HepG2 (cell line): ENCODE data around the gene LAMA5. TPM values are rescaled to one million over a fixed set of nuclear protein-coding genes. Genes with fewer than 3 reads are reported as not detected.

ENCODE experiments used
- BCL6 ChIP-seq: IDR thresholded peaks from 2 replicates; pipeline ENCODE4 v1.6.1; 2016; ENCODE audit warnings: missing genetic modification reagents, missing compliant biosample characterization
- E2F5 ChIP-seq: sonication (generic); formaldehyde crosslinking; conservative IDR thresholded peaks from 2 replicates; pipeline ENCODE4 v1.4.0; 2020; ENCODE audit warnings: missing genetic modification reagents
- FOSL2 ChIP-seq: sonication (generic); formaldehyde crosslinking; IDR thresholded peaks from 2 replicates; pipeline ENCODE4 v1.4.0; 2020; ENCODE audit warnings: missing genetic modification reagents
- GTF2F1 ChIP-seq: fragments of 150-350 bp; IDR thresholded peaks from 2 replicates; pipeline ENCODE4 v1.6.1; 2014; ENCODE audit warnings: low read length
- MAF1 ChIP-seq: sonication (generic); formaldehyde crosslinking; IDR thresholded peaks from 2 replicates; pipeline ENCODE4 v1.5.0; 2020; ENCODE audit warnings: missing genetic modification reagents, borderline replicate concordance
- MNT ChIP-seq: fragments of 450-650 bp; IDR thresholded peaks from 2 replicates; pipeline ENCODE4 v1.6.1; 2016
- NFAT5 ChIP-seq: sonication (generic); formaldehyde crosslinking; IDR thresholded peaks from 2 replicates; pipeline ENCODE4 v1.4.0; 2020; ENCODE audit warnings: missing genetic modification reagents
- PHF21A ChIP-seq: sonication (generic); formaldehyde crosslinking; IDR thresholded peaks from 2 replicates; pipeline ENCODE4 v1.5.0; 2020; ENCODE audit warnings: mild to moderate bottlenecking, missing genetic modification reagents
- ZNF296 ChIP-seq: sonication (generic); formaldehyde crosslinking; conservative IDR thresholded peaks from 2 replicates; pipeline ENCODE4 v1.5.0; 2020; ENCODE audit warnings: mild to moderate bottlenecking, missing genetic modification reagents
- ZNF562 ChIP-seq: sonication (generic); formaldehyde crosslinking; IDR thresholded peaks from 2 replicates; pipeline ENCODE4 v1.8.0; 2022; ENCODE audit warnings: missing genetic modification reagents, borderline replicate concordance
- ZNF614 ChIP-seq: IDR thresholded peaks from 2 replicates; pipeline ENCODE4 v1.6.1; 2018; ENCODE audit warnings: missing biosample characterization, missing genetic modification reagents, inconsistent platforms, borderline replicate concordance
- polyA plus RNA-seq, 8 experiments: library from polyadenylated mRNA; depleted of rRNA in 3 of 8; stranded (reverse) in 7 of 8; unstranded in 1 of 8; fragments of >200 nt; fragmentation: Illumina TruSeq in 4 of 8; extraction: Trizol in 4 of 8; gene quantifications; 2 replicates each; pipeline versions ENCODE4 v1.2.1 to v1.2.3, GENCODE V29; 2011 to 2016; ENCODE audit warnings: low read depth in 4 of 8, missing spikeins in 1 of 8, mixed read lengths in 1 of 8; ENCODE audit not compliant: insufficient read depth in 1 of 8
- total RNA-seq, 5 experiments: library from RNA; depleted of rRNA; stranded (reverse); fragments of >200 nt; fragmentation: Illumina TruSeq; extraction: Trizol; gene quantifications; 2 replicates each; pipeline ENCODE4 v1.2.3, GENCODE V29; 2016; ENCODE audit warnings: low read depth in 1 of 5
- TF ChIP-seq, protein P1 (sequence below): sonication (generic); formaldehyde crosslinking; IDR thresholded peaks from 2 replicates; pipeline ENCODE4 v1.8.1; 2022; ENCODE audit warnings: mild to moderate bottlenecking, missing genetic modification reagents
- TF ChIP-seq, protein P2 (sequence below): sonication (generic); formaldehyde crosslinking; IDR thresholded peaks from 2 replicates; pipeline ENCODE4 v1.4.0; 2020; ENCODE audit warnings: low read depth, missing genetic modification reagents

LAMA5 gene
- total and polyA plus RNA-seq, 2 of the 13 experiments (the other 11 are each of a cell fraction or from before 2014, with no cell fraction given): 21.0 to 44.7 TPM

- TF ChIP-seq NFAT5 (CRISPR knock-in tag): peak; percentile 58; the same call in 1 of the 2 replicates
- peak; percentile 74 for TF ChIP-seq BCL6 (CRISPR knock-in tag)
- TF ChIP-seq ZNF562 (CRISPR knock-in tag): no peak
- TF ChIP-seq MNT: no peak
- TF ChIP-seq ZNF296 (CRISPR knock-in tag): no peak
- TF ChIP-seq ZNF614 (CRISPR knock-in tag): peak; percentile 79; the same call in 1 of the 2 replicates
- peak; percentile 49; the same call in 1 of the 2 replicates for TF ChIP-seq FOSL2 (CRISPR knock-in tag)
- TF ChIP-seq MAF1 (CRISPR knock-in tag): no peak
- TF ChIP-seq, protein P1, sequence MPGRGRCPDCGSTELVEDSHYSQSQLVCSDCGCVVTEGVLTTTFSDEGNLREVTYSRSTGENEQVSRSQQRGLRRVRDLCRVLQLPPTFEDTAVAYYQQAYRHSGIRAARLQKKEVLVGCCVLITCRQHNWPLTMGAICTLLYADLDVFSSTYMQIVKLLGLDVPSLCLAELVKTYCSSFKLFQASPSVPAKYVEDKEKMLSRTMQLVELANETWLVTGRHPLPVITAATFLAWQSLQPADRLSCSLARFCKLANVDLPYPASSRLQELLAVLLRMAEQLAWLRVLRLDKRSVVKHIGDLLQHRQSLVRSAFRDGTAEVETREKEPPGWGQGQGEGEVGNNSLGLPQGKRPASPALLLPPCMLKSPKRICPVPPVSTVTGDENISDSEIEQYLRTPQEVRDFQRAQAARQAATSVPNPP (CRISPR knock-in tag): no peak
- TF ChIP-seq GTF2F1: no peak
- TF ChIP-seq, protein P2, sequence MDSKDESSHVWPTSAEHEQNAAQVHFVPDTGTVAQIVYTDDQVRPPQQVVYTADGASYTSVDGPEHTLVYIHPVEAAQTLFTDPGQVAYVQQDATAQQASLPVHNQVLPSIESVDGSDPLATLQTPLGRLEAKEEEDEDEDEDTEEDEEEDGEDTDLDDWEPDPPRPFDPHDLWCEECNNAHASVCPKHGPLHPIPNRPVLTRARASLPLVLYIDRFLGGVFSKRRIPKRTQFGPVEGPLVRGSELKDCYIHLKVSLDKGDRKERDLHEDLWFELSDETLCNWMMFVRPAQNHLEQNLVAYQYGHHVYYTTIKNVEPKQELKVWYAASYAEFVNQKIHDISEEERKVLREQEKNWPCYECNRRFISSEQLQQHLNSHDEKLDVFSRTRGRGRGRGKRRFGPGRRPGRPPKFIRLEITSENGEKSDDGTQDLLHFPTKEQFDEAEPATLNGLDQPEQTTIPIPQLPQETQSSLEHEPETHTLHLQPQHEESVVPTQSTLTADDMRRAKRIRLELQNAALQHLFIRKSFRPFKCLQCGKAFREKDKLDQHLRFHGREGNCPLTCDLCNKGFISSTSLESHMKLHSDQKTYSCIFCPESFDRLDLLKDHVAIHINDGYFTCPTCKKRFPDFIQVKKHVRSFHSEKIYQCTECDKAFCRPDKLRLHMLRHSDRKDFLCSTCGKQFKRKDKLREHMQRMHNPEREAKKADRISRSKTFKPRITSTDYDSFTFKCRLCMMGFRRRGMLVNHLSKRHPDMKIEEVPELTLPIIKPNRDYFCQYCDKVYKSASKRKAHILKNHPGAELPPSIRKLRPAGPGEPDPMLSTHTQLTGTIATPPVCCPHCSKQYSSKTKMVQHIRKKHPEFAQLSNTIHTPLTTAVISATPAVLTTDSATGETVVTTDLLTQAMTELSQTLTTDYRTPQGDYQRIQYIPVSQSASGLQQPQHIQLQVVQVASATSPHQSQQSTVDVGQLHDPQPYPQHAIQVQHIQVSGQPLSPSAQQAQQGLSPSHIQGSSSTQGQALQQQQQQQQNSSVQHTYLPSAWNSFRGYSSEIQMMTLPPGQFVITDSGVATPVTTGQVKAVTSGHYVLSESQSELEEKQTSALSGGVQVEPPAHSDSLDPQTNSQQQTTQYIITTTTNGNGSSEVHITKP: 0 out of 2 replicates have a peak, but pooled peaks have one; percentile 60
- TF ChIP-seq PHF21A: peak; percentile 86; the same call in 1 of the 2 replicates
- TF ChIP-seq E2F5 (CRISPR knock-in tag): 0 out of 2 replicates have a peak, but pooled peaks have one; percentile 30
Measured at GRCh38 chr20:62376112-62377063, 9.3 kb upstream of the LAMA5 start (continued).
